T47D (cell line): Measurements from ENCODE around the gene WWC1.
A peak's percentile ranks its signal among the peaks of the same experiment; 100 is the strongest.
"Not testable (repeated sequence)": the region's sequence is repeated elsewhere in the genome, so short reads cannot be mapped to it uniquely, and the experiment has no call there.

Experiments used
- DNase-seq, 2 experiments: peaks; one replicate each; pipeline versions ENCODE4 v3.0.0 to v3.0.0-alpha.2; 2011 to 2012; ENCODE audit warnings: low read depth in 1 of 2, low spot score in 1 of 2
- JUND ChIP-seq: IDR thresholded peaks from 2 replicates; pipeline ENCODE4 v1.6.1; 2012; ENCODE audit warnings: low read depth
- in situ Hi-C: cut with HindIII; loops from 2 replicates; pipeline ENCODE4 v1.10.0; 2016; ENCODE audit warnings: low sequenced_read_pairs, low pct_unique_long_range_greater_than_20kb

The WWC1 gene

DNA sequence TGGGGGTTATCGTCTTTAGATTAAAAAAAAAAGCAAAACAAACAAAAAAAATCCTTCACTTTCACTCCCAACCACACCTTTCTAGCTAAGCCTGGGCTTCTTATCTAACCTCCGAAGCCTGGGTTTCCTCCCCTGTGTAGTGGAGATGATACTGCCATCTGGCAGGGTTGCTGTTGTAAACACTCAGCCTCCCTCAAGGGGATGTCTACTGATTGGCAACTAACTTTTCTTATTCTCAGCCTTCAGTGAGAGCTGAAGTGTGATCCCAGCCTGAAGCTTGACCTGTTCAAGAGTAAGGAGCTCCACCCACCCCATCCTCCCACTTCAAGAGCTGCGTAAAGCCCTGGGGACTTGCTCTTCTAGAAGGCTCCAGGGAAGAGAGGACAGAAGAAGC lies 21.5 kb upstream of the WWC1 start:
- no peak for TF ChIP-seq JUND
- in situ Hi-C loops, result no loop called here
- DNase-seq, result no peak

DNA sequence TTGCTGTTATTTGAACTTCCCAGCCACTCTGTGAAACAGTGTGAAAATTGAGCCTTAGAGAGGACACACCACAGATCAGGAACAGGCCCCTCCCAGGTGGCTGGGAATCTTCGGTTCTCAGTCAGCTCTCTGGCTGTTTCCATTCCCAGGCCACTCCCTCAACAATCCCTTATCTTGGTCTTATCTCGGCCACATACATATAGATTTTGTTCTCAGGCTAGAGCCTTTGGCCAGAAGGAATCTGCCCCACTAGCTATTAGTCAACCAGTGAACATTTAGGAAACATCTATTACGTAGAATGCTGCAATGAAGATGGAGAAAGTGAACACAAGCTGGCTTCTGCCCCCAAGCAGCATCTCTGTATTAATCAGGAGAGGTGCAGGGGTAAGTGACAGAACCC lies 21.0 kb upstream of the WWC1 start:
- no peak for DNase-seq
- in situ Hi-C loops, result no loop called here
- TF ChIP-seq JUND, result no peak

DNA sequence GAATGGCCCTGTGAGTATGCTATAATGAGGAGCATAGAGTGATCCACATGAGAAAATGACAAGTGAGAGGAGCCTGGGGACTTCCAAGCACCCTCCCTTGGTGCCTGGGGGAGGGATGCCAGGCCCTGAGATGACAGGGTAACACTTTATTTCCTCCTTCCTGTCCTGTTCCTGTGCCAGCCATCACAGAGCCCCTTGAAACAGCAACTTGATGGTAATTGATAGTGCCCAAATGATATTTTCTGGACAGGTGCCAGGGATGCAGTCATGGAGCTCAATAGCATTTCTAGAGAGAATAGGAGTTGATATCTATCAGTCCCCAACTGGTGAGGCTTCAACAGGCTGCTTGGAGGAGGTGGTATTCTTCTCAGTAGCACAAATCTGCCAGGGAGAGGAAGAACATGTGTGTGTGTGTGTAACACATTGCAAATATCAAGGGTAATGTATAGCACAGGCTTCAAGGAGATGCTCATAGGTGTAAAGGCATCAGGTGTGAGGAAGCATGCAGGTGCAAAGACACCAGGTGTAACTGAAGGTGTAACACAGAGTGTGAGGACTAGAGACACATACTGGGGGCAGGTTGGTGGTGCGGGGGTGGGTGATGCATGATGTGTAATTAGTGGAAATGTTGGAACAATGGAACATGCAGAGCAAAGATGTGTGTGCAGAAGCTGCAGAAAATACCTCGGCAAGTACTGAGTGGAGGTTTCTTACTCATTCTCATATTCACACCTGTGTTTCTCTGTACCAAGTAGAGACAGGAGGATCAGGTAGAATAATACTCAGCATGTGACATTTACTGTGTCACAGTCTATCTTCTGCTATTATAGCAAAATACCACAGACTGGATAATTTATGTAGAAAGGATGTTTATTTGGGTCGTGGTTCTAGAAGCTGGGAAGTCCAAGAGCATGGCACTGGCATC lies 18.1 kb upstream of the WWC1 start:
- TF ChIP-seq JUND, result no peak
- no peak for DNase-seq
- in situ Hi-C loops, result no loop called here

GRCh38 chr5:168274406-168274805 lies 17.0 kb upstream of the WWC1 start:
- TF ChIP-seq JUND, result no peak
- in situ Hi-C loops, result no loop called here
- DNase-seq, result no peak

GRCh38 chr5:168275940-168276339 lies 15.5 kb upstream of the WWC1 start:
- TF ChIP-seq JUND, result no peak
- DNase-seq, result no peak
- in situ Hi-C loops, result no loop called here

GRCh38 chr5:168282120-168282519 lies 9.3 kb upstream of the WWC1 start:
- in situ Hi-C loops, result no loop called here
- TF ChIP-seq JUND, result no peak
- DNase-seq, result peak in 1 of 2 experiments; percentile 86

DNA sequence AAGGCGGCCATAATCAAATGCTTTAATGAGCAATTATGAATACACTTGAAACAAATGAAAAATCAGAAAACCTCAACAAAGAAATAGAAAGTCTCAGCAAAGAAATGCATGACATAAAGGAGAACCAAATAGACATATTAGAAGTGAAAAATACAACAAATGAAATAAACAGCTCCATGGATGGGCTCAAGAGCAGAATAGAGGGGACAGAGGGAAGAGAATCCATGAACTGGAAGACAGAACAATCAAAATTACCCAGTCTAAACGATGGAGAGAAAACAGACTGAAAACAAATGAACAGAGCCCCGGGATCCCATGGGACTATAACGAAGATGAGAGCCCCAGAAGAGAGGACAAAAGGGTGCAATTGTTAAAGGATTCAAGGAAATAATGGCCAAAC lies 6.6 kb upstream of the WWC1 start:
- in situ Hi-C loops, result no loop called here
- no peak for DNase-seq
- TF ChIP-seq JUND, result no peak

DNA sequence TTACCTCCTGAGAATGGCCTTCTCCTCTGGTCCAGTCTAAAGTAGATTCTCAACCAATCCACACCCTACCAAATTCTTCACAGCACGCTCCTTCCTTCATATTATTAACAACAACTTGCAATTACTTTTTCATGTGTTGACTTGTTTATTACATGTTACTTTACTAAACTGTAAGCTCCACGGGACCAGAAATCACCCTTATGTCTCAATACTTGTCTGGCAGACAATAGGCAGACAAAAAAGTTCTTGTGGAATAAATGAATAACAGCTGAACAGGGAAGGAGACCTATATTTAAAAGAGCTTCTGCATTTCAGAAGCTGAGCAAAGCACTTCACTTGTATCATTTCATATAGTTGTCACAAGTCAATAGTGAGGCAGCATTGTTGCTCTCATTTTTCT lies 5.7 kb upstream of the WWC1 start:
- in situ Hi-C loops, result no loop called here
- no peak for TF ChIP-seq JUND
- DNase-seq, result no peak

DNA sequence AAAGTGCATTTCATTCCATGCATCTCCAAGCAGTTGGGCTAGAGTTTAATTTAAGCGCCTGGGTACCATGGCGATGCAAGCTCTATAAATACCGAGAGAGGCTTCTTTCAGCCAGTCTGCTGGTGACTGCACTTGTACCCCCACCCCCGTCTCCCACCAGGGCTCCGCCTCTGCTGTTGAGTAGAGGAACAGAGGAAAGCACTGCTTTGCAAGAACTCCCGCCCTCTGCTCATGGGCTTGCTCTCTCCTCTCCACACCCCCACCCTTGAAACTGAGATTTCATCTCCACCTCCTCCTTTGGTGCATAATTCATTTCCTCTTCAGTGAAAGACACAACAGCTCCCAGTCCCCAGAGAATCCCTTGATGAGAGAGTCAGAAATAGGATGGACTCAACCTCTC lies 5.1 kb upstream of the WWC1 start:
- TF ChIP-seq JUND, result no peak
- DNase-seq, result no peak
- in situ Hi-C loops, result no loop called here

GRCh38 chr5:168286863-168287262 lies 4.6 kb upstream of the WWC1 start:
- in situ Hi-C loops, DNase-seq: not testable (repeated sequence)

GRCh38 chr5:168287362-168287761 lies 4.1 kb upstream of the WWC1 start:
- no peak for DNase-seq
- in situ Hi-C loops, result no loop called here
- TF ChIP-seq JUND, result no peak

GRCh38 chr5:168288349-168289245 lies 2.8 kb upstream of the WWC1 start:
- peak in 1 of 2 experiments; percentile 87 for DNase-seq
- TF ChIP-seq JUND, result no peak
- in situ Hi-C loops, result no loop called here

- no peak for TF ChIP-seq JUND
- DNase-seq, result no peak
- in situ Hi-C loops, result no loop called here
Measured at GRCh38 chr5:168290902-168291341, 523 bp upstream of the WWC1 start.
